Measurements from ENCODE around the gene PPP1R37. TPM values are rescaled to one million over a fixed set of nuclear protein-coding genes. Genes with fewer than 3 reads are reported as not detected.

The PPP1R37 gene, protein sequence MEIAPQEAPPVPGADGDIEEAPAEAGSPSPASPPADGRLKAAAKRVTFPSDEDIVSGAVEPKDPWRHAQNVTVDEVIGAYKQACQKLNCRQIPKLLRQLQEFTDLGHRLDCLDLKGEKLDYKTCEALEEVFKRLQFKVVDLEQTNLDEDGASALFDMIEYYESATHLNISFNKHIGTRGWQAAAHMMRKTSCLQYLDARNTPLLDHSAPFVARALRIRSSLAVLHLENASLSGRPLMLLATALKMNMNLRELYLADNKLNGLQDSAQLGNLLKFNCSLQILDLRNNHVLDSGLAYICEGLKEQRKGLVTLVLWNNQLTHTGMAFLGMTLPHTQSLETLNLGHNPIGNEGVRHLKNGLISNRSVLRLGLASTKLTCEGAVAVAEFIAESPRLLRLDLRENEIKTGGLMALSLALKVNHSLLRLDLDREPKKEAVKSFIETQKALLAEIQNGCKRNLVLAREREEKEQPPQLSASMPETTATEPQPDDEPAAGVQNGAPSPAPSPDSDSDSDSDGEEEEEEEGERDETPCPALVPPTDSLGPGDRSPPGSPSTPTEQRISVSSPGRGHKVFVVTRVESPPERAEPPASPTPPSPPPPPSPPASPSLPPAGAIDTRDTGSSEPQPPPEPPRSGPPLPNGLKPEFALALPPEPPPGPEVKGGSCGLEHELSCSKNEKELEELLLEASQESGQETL
- 19.2 and 19.5 TPM in 2 replicates for total RNA-seq

DNA sequence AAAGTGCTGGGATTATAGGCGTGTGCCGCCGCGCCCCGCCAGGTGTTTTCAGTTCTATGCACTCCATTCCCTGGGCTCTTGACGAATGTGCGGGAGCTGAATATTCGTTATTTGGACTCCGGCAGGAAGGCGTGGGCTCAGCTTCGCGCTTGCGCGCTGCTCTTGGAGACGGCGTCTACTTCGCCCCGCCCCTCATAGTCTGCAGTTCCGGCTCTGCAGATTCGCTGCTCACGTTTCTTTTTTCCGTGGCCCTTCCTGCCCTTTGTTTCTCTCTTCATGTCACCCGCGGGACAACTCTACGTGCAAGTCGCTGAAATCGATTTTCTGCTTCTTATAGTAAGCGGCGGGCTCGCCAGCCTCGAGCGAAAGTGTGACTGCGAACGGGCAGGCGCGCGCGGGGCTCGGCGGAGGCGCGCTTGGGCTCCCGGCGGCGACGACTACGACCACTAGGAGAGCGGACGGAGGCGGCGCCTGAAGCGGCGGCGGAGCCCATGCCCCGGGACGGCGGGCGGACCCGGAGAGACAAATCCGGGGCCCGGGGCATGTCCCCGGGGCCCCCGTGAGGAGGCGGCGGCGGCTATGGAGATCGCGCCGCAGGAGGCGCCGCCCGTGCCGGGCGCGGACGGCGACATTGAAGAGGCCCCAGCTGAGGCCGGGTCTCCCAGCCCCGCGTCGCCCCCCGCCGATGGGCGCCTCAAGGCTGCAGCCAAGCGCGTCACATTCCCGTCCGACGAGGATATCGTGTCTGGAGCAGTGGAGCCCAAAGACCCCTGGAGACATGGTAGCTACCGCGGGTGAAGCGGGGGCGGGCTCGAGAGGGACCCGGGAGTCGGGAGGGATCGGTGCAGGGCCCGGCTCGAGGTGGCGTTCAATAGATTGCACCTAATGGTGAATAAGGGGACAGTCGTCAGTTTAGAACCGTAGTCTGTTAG lies at the start of gene PPP1R37:
Gene PPP1R37 (plus strand): TSS at position 433 of the 932 bp plus-strand sequence. CDS start 147 bp downstream, at position 580.
- FAIRE-seq (peak; percentile 68), DNase-seq (ENCODE audit: low read depth) (peak; percentile 94)
- Histone ChIP-seq H3K4me3 (ENCODE audit: low read depth, low read length) (peak within 1 kb of the TSS; percentile 92), H3K36me3 (ENCODE audit: control insufficient read depth, insufficient read depth, low read length) (peaks cover 10% of the 10 kb centered on the region), H3K27me3 (ENCODE audit: control insufficient read depth, insufficient read depth, low read length) (no peaks in the 10 kb centered on the region)
- TF ChIP-seq, protein P1, sequence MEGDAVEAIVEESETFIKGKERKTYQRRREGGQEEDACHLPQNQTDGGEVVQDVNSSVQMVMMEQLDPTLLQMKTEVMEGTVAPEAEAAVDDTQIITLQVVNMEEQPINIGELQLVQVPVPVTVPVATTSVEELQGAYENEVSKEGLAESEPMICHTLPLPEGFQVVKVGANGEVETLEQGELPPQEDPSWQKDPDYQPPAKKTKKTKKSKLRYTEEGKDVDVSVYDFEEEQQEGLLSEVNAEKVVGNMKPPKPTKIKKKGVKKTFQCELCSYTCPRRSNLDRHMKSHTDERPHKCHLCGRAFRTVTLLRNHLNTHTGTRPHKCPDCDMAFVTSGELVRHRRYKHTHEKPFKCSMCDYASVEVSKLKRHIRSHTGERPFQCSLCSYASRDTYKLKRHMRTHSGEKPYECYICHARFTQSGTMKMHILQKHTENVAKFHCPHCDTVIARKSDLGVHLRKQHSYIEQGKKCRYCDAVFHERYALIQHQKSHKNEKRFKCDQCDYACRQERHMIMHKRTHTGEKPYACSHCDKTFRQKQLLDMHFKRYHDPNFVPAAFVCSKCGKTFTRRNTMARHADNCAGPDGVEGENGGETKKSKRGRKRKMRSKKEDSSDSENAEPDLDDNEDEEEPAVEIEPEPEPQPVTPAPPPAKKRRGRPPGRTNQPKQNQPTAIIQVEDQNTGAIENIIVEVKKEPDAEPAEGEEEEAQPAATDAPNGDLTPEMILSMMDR (IDR thresholded peaks at IDR 0.05; ENCODE audit: insufficient read depth, low read length, severe bottlenecking): peak; percentile 31

DNA sequence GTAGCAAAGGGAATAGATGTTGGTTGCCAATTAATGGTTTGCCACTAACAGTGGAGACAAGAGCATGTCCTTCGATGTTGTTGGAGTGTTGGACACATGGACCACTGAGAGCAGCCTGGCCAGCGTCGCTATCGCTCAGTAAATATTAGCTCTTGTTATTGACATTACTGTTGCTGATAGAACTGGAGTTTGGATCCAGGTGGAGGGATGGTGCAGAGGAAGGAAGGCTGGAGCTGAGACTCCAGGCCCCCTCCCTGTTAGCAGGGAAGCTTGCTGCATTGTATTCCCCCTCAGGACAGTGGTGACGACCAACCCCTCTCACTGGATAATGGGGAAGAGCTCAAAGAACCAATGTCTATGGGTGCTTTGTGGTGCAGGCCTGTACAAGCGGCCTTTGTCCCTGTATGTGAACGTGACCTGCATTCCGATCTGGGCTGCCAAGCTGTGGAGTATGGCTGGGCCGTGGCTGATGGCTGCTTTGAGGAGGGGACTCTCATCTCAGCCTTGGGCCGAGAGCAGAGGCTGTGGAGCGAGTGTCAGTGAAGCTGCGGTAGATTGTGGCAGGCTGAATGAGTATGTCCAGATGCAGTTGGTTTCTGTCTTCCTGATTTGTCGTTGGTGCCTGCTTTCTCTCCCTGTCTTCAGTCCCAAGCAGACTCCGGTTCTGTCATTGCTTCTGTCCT lies 47.2 kb upstream of the PPP1R37 start:
- Histone ChIP-seq H3K36me3 (ENCODE audit: control insufficient read depth, insufficient read depth, low read length) (peaks cover 16% of the 10 kb centered on the region), H3K4me3 (ENCODE audit: low read depth, low read length) (no peak overlapping the region), H3K27me3 (ENCODE audit: control insufficient read depth, insufficient read depth, low read length) (no peaks in the 10 kb centered on the region)
- no peak for DNase-seq (ENCODE audit: low read depth)
- no peak for FAIRE-seq
- TF ChIP-seq, protein P1 (IDR thresholded peaks at IDR 0.05; ENCODE audit: insufficient read depth, low read length, severe bottlenecking): no peak

DNA sequence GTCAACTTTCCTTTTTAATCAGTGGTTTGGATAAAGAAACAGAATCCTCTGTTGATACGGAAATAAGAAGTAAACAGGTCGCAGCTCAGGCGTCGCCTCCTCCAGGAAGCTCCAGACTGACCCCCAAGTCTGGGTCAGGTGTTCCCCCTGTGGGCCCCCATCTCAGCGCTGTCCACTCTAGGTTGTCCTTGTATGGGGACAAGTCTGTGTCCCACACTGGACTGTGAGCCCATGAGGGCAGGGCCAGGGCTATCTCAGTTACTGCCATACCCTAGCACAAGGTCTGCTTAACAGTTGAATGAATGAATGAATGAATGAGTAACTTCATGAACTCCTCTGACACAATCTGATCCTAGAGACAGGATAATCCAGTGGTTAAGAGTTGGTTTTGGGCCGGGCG lies 46.6 kb upstream of the PPP1R37 start:
- Histone ChIP-seq H3K27me3 (ENCODE audit: control insufficient read depth, insufficient read depth, low read length) (no peaks in the 10 kb centered on the region), H3K4me3 (ENCODE audit: low read depth, low read length) (no peak overlapping the region), H3K36me3 (ENCODE audit: control insufficient read depth, insufficient read depth, low read length) (peaks cover 16% of the 10 kb centered on the region)
- DNase-seq (ENCODE audit: low read depth) (no peak), FAIRE-seq (no peak)
- TF ChIP-seq, protein P1 (IDR thresholded peaks at IDR 0.05; ENCODE audit: insufficient read depth, low read length, severe bottlenecking): no peak

DNA sequence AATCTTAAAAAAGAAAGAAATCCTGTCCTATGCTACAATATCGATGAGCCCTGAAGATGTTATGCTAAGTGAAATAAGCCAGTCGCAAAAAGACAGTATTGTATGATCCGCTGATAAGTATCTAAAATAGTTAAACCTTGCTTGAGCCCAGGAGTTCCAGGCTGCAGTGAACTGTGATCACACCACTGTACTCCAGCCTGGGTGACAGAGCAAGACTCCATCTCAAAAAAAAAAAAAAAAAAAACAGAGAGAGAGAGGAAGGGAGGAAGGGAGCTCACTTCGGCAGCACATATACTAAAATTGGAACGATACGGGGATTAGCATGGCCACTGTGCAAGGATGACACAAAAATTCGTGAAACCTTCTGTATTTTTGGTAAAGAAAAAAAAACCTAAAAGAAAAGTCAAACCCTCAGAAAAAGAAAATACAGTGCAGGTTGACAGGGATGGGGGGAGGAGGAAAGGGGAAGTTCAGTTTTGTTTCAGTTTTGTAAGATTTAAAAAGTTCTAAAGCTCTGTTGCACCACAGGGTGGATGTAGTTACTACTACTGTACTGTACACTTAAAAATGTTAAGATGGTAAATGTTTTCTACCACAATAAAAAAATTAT lies 45.7 kb upstream of the PPP1R37 start:
- Histone ChIP-seq H3K4me3 (ENCODE audit: low read depth, low read length) (no peak overlapping the region), H3K27me3 (ENCODE audit: control insufficient read depth, insufficient read depth, low read length) (no peaks in the 10 kb centered on the region), H3K36me3 (ENCODE audit: control insufficient read depth, insufficient read depth, low read length) (peaks cover 17% of the 10 kb centered on the region)
- no peak for DNase-seq (ENCODE audit: low read depth)
- FAIRE-seq: no peak
- TF ChIP-seq, protein P1 (IDR thresholded peaks at IDR 0.05; ENCODE audit: insufficient read depth, low read length, severe bottlenecking): no peak
